Kidney epithelial cell (primary cell): Measurements from ENCODE around the gene TNP1. TPM values are rescaled to one million over a fixed set of nuclear protein-coding genes. Genes with fewer than 3 reads are reported as not detected.

Experiments used
- DNase-seq: peaks from one replicate; pipeline ENCODE4 v3.0.0-alpha.2; 2010; ENCODE audit warnings: low read depth
- H3K27me3 ChIP-seq: 2 replicates; pipeline ENCODE4 v1.6.0; 2011; ENCODE audit warnings: low read length; ENCODE audit not compliant: control insufficient read depth, insufficient read depth
- H3K36me3 ChIP-seq: 2 replicates; pipeline ENCODE4 v1.5.1; 2011; ENCODE audit warnings: low read length; ENCODE audit not compliant: control insufficient read depth, insufficient read depth
- H3K4me3 ChIP-seq: 2 replicates; pipeline ENCODE4 v1.5.1; 2011; ENCODE audit warnings: low read depth, mild to moderate bottlenecking, control low read depth, low read length
- CTCF ChIP-seq: IDR thresholded peaks from 2 replicates; pipeline ENCODE4 v1.5.1; 2011; ENCODE audit warnings: mild to moderate bottlenecking, moderate library complexity, low read length, control low read depth, inconsistent platforms; ENCODE audit not compliant: insufficient read depth, poor library complexity, severe bottlenecking
- total RNA-seq: library from RNA; depleted of rRNA; stranded (reverse); fragments of >200 nt; gene quantifications from 2 replicates; pipeline ENCODE4 v1.2.3, GENCODE V29; 2015

TNP1 gene
- total RNA-seq, 1 donor from 2014 or later: not detected

- H3K27me3 ChIP-seq: no peaks in the 10 kb centered on the region
- H3K36me3 ChIP-seq: no peaks in the 10 kb centered on the region
- H3K4me3 ChIP-seq: no peak overlapping the region
- TF ChIP-seq CTCF: no peak
- no peak for DNase-seq
These were observed 27.3 kb upstream of the TNP1 start for GRCh38 chr2:216887138-216887537.

- Histone ChIP-seq H3K36me3 (no peaks in the 10 kb centered on the region), H3K27me3 (no peaks in the 10 kb centered on the region), H3K4me3 (no peak overlapping the region)
- DNase-seq: no peak
- no peak for TF ChIP-seq CTCF
These were observed 25.3 kb upstream of the TNP1 start for GRCh38 chr2:216885117-216885553.

- H3K4me3 ChIP-seq: no peak overlapping the region
- no peaks in the 10 kb centered on the region for H3K36me3 ChIP-seq
- H3K27me3 ChIP-seq: no peaks in the 10 kb centered on the region
- no peak for TF ChIP-seq CTCF
- DNase-seq: no peak
These were observed 24.5 kb upstream of the TNP1 start for GRCh38 chr2:216884347-216884746.

GRCh38 chr2:216882876-216883275, 23.0 kb upstream of the TNP1 start:
- Histone ChIP-seq H3K27me3 (no peaks in the 10 kb centered on the region), H3K4me3 (no peak overlapping the region), H3K36me3 (no peaks in the 10 kb centered on the region)
- DNase-seq: no peak
- TF ChIP-seq CTCF: no peak

- no peaks in the 10 kb centered on the region for H3K36me3 ChIP-seq
- TF ChIP-seq CTCF: no peak
These were observed 21.5 kb upstream of the TNP1 start for GRCh38 chr2:216881411-216881810.

GRCh38 chr2:216880509-216881184, 20.8 kb upstream of the TNP1 start:
- TF ChIP-seq CTCF: no peak
- H3K36me3 ChIP-seq: no peaks in the 10 kb centered on the region
- H3K4me3 ChIP-seq: no peak overlapping the region
- H3K27me3 ChIP-seq: no peaks in the 10 kb centered on the region
- no peak for DNase-seq

More at GRCh38 chr2:216881411-216881810, 21.5 kb upstream of the TNP1 start:
- no peaks in the 10 kb centered on the region for H3K27me3 ChIP-seq
- no peak for DNase-seq
- no peak overlapping the region for H3K4me3 ChIP-seq
